H9 (cell line): ENCODE measurements around the gene TMEM198. TPM values are rescaled to one million over a fixed set of nuclear protein-coding genes. Genes with fewer than 3 reads are reported as not detected.
A peak's percentile ranks its signal among the peaks of the same experiment; 100 is the strongest.

Experiments used
- DNase-seq: peaks from one replicate; pipeline ENCODE4 v3.0.0-alpha.2; 2017
- H2AFZ ChIP-seq: one replicate; pipeline ENCODE4 v1.6.1; 2013; ENCODE audit warnings: mild to moderate bottlenecking, low read length, control low read depth, moderate library complexity
- H2AK5ac ChIP-seq: 2 replicates; pipeline ENCODE4 v1.6.1; 2013; ENCODE audit warnings: low read length, control low read depth, mixed read lengths; ENCODE audit not compliant: insufficient read length
- H2BK120ac ChIP-seq: one replicate; pipeline ENCODE4 v1.6.1; 2013; ENCODE audit warnings: low read depth, mild to moderate bottlenecking, low read length, control low read depth, inconsistent platforms; ENCODE audit not compliant: poor library complexity, severe bottlenecking
- H2BK12ac ChIP-seq: 2 replicates; pipeline ENCODE4 v1.6.1; 2013; ENCODE audit warnings: low read length, control low read depth, mixed read lengths, low read depth; ENCODE audit not compliant: insufficient read length
- H2BK15ac ChIP-seq: 2 replicates; pipeline ENCODE4 v1.6.1; 2013; ENCODE audit warnings: low read depth, low read length, control low read depth
- H2BK20ac ChIP-seq: one replicate; pipeline ENCODE4 v1.6.1; 2013; ENCODE audit warnings: low read depth, mild to moderate bottlenecking, low read length, control low read depth, inconsistent platforms; ENCODE audit not compliant: poor library complexity, severe bottlenecking
- H2BK5ac ChIP-seq: 2 replicates; pipeline ENCODE4 v1.6.1; 2013; ENCODE audit warnings: low read length, control low read depth, mixed read lengths; ENCODE audit not compliant: insufficient read length
- H3K14ac ChIP-seq: 2 replicates; pipeline ENCODE4 v1.6.1; 2013; ENCODE audit warnings: low read length, control low read depth; ENCODE audit not compliant: insufficient read depth
- H3K18ac ChIP-seq: 2 replicates; pipeline ENCODE4 v1.6.1; 2013; ENCODE audit warnings: low read depth, mild to moderate bottlenecking, mixed read lengths, low read length, control low read depth; ENCODE audit not compliant: insufficient read length
- H3K23ac ChIP-seq: 2 replicates; pipeline ENCODE4 v1.6.1; 2013; ENCODE audit warnings: low read length, control low read depth, mixed read lengths, low read depth; ENCODE audit not compliant: insufficient read length
- H3K23me2 ChIP-seq: 2 replicates; pipeline ENCODE4 v1.6.1; 2013; ENCODE audit warnings: low read depth, mild to moderate bottlenecking, mixed read lengths, low read length, control low read depth; ENCODE audit not compliant: insufficient read length, poor library complexity, severe bottlenecking
- H3K27ac ChIP-seq: 2 replicates; pipeline ENCODE4 v1.5.1; 2013; ENCODE audit warnings: low read length, control low read depth, mixed read lengths, low read depth; ENCODE audit not compliant: insufficient read length
- H3K27me3 ChIP-seq: 2 replicates; pipeline ENCODE4 v1.6.1; 2013; ENCODE audit warnings: low read length, control low read depth, inconsistent platforms; ENCODE audit not compliant: insufficient read depth
- H3K4ac ChIP-seq: 2 replicates; pipeline ENCODE4 v1.6.1; 2013; ENCODE audit warnings: low read depth, mild to moderate bottlenecking, control low read depth, inconsistent platforms, low read length, moderate library complexity
- H3K4me1 ChIP-seq: 2 replicates; pipeline ENCODE4 v1.6.1; 2013; ENCODE audit warnings: low read length, control low read depth, inconsistent platforms; ENCODE audit not compliant: insufficient read depth
- H3K4me2 ChIP-seq: 2 replicates; pipeline ENCODE4 v1.6.1; 2013; ENCODE audit warnings: low read length, control low read depth, mixed read lengths; ENCODE audit not compliant: insufficient read length, insufficient read depth
- H3K56ac ChIP-seq: 2 replicates; pipeline ENCODE4 v1.6.1; 2013; ENCODE audit warnings: low read depth, mild to moderate bottlenecking, mixed read lengths, low read length, control low read depth; ENCODE audit not compliant: insufficient read length
- H3K79me1 ChIP-seq: 2 replicates; pipeline ENCODE4 v1.6.1; 2013; ENCODE audit warnings: low read depth, mild to moderate bottlenecking, moderate library complexity, low read length, control low read depth, inconsistent platforms; ENCODE audit not compliant: insufficient read depth, poor library complexity, severe bottlenecking
- H3K79me2 ChIP-seq: 2 replicates; pipeline ENCODE4 v1.6.1; 2013; ENCODE audit warnings: low read length, control low read depth, inconsistent platforms; ENCODE audit not compliant: insufficient read depth
- H3K9ac ChIP-seq: 2 replicates; pipeline ENCODE4 v1.6.1; 2013; ENCODE audit warnings: low read length, control low read depth, mixed read lengths; ENCODE audit not compliant: insufficient read length; ENCODE audit errors: extremely low read depth
- H3K9me3 ChIP-seq: one replicate; pipeline ENCODE4 v1.6.1; 2013; ENCODE audit warnings: low read depth, low read length, inconsistent platforms; ENCODE audit not compliant: control insufficient read depth
- H3T11ph ChIP-seq: one replicate; pipeline ENCODE4 v1.6.1; 2013; ENCODE audit warnings: mild to moderate bottlenecking, low read length, control low read depth, inconsistent platforms
- H4K20me1 ChIP-seq: one replicate; pipeline ENCODE4 v1.6.1; 2013; ENCODE audit not compliant: control insufficient read depth, insufficient read length, insufficient read depth
- H4K5ac ChIP-seq: 2 replicates; pipeline ENCODE4 v1.6.1; 2013; ENCODE audit warnings: low read depth, mild to moderate bottlenecking, mixed read lengths, low read length, control low read depth; ENCODE audit not compliant: insufficient read length
- H4K8ac ChIP-seq: replicated peaks from 2 replicates; pipeline ENCODE4 v1.6.1; 2013; ENCODE audit warnings: low read length, control low read depth, mixed read lengths, low read depth; ENCODE audit not compliant: insufficient read length
- H4K91ac ChIP-seq: 2 replicates; pipeline ENCODE4 v1.6.1; 2013; ENCODE audit warnings: low read depth, mild to moderate bottlenecking, moderate library complexity, mixed read lengths, low read length, control low read depth; ENCODE audit not compliant: insufficient read length
- H3K27ac Mint-ChIP-seq, 3 experiments: 2 replicates in 2 of 3; 3 replicates in 1 of 3; pipeline ENCODE4 v1.8.0; 2020 to 2021; ENCODE audit warnings: mixed read lengths in 3 of 3, mild to moderate bottlenecking in 1 of 3, moderate library complexity in 1 of 3
- H3K27me3 Mint-ChIP-seq: 2 replicates; pipeline ENCODE4 v1.8.0; 2021; ENCODE audit warnings: low read depth, mild to moderate bottlenecking, moderate library complexity, mixed read lengths
- H3K36me3 Mint-ChIP-seq, 3 experiments: 2 replicates in 2 of 3; 3 replicates in 1 of 3; pipeline ENCODE4 v1.8.0; 2020 to 2021; ENCODE audit warnings: low read depth in 3 of 3, mixed read lengths in 3 of 3; ENCODE audit not compliant: insufficient read depth in 1 of 3
- H3K4me1 Mint-ChIP-seq, 2 experiments: 2 replicates each; pipeline ENCODE4 v1.8.0; 2020; ENCODE audit warnings: mixed read lengths in 2 of 2
- H3K4me3 Mint-ChIP-seq, 2 experiments: 2 replicates in 1 of 2; 3 replicates in 1 of 2; pipeline ENCODE4 v1.8.0; 2020 to 2021; ENCODE audit warnings: mild to moderate bottlenecking in 2 of 2, mixed read lengths in 2 of 2, moderate library complexity in 1 of 2
- H3K9me3 Mint-ChIP-seq, 2 experiments: 2 replicates in 1 of 2; 3 replicates in 1 of 2; pipeline ENCODE4 v1.8.0; 2020; ENCODE audit warnings: mild to moderate bottlenecking in 2 of 2, mixed read lengths in 2 of 2, moderate library complexity in 1 of 2
- CTCF ChIP-seq: fragments of 200-600 bp; sonication (generic); conservative IDR thresholded peaks from 3 replicates; pipeline ENCODE4 v1.8.0; 2021; ENCODE audit warnings: antibody characterized with exemption, mild to moderate bottlenecking
- WGBS: extraction: QIAGEN DNeasy Blood & Tissue Kit; methylation state at CpG from one replicate; pipeline ENCODE4 v1.1.7; 2013; ENCODE audit warnings: missing lambda C conversion rate, low lambda C conversion rate, mixed read lengths; ENCODE audit not compliant: insufficient read length; ENCODE audit errors: extremely low coverage; 5-methylcytosine and 5-hydroxymethylcytosine counted together
- total RNA-seq: library from RNA; stranded (reverse); gene quantifications from 2 replicates; pipeline ENCODE4 v1.2.1, GENCODE V29; 2021

Gene TMEM198
- total RNA-seq, 1 experiment from 2014 or later: 7.7 TPM

DNA sequence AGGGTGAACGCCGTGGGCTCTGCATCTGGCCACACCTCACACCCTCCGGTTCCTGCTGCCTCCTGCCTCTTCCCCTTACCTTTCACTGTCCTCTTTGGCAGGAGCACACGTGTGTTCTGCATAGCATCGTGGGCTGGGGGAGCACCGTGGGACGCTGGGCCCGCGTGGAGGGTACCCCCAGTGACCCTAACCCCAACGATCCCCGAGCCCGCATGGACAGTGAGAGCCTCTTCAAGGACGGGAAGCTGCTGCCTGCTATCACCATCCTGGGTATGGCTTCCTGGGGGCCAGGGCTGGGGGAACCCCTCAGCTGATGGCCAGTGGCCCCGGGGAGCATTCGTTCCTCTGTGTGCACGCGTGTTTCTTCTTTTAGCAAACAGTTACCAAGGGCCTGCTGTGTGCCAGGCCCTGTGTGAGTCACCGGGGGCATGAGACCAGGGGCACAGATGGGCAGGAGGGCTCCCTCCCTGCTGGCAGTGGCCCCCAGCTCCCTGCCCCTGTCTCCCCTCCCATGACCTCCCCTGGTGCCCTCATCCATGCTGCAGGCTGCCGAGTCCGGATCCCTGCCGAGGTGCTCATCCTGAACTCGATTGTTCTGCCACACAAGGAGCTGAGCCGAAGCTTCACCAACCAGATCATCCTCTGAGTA, 37.6 kb upstream of the TMEM198 start:
- Histone ChIP-seq H3K4ac (no peak overlapping the region), H3K23me2 (peaks cover 4% of the 10 kb centered on the region), H2AK5ac (no peak overlapping the region), H2BK20ac (no peak overlapping the region), H3K14ac (no peak overlapping the region; the same call in 1 of the 2 replicates), H3K79me2 (no peaks in the 10 kb centered on the region), H3K79me1 (no peaks in the 10 kb centered on the region), H3K4me1 (peaks cover 13% of the 10 kb centered on the region; the same call in 1 of the 2 replicates), H3K9me3 (no peaks in the 10 kb centered on the region), H2BK120ac (no peak overlapping the region), H3K56ac (no peak overlapping the region), H4K91ac (no peak overlapping the region), H3K23ac (no peak overlapping the region), H2BK12ac (no peak overlapping the region), H3K4me2 (peak overlapping the region; percentile 3), H2BK15ac (no peak overlapping the region), H3K18ac (no peak overlapping the region), H2BK5ac (no peak overlapping the region), H3K27me3 (no peaks in the 10 kb centered on the region), H2AFZ (no peak overlapping the region), H4K8ac (no peak overlapping the region), H3T11ph (no peak overlapping the region), H4K20me1 (no peaks in the 10 kb centered on the region), H3K9ac (no peak overlapping the region), H3K27ac (peak overlapping the region; percentile 3), H4K5ac (no peak overlapping the region)
- Mint-ChIP-seq H3K36me3 (peaks cover 16 to 19% (median 17%) of the 10 kb centered on the region in 3 experiments), H3K27ac (peak overlapping the region; percentile 83 to 97 (median 95); a peak in 6 of 7 replicates), H3K9me3 (no peaks in the 10 kb centered on the region; a peak in 1 of 5 replicates), H3K4me1 (peaks cover 56 to 64% of the 10 kb centered on the region in 2 experiments), H3K4me3 (peak overlapping the region; percentile 19 to 56), H3K27me3 (peaks cover 20% of the 10 kb centered on the region)
- WGBS: no CpG with 5 or more reads among the region's 23 CpGs
- no peak for TF ChIP-seq CTCF
- DNase-seq: no peak
